H9 (cell line): Measurements from ENCODE around the gene SUPT3H. TPM values are rescaled to one million over a fixed set of nuclear protein-coding genes. Genes with fewer than 3 reads are reported as not detected.

Source experiments
- DNase-seq: peaks from one replicate; pipeline ENCODE4 v3.0.0-alpha.2; 2017
- H2AFZ ChIP-seq: one replicate; pipeline ENCODE4 v1.6.1; 2013; ENCODE audit warnings: mild to moderate bottlenecking, low read length, control low read depth, moderate library complexity
- H2AK5ac ChIP-seq: 2 replicates; pipeline ENCODE4 v1.6.1; 2013; ENCODE audit warnings: low read length, control low read depth, mixed read lengths; ENCODE audit not compliant: insufficient read length
- H2BK120ac ChIP-seq: one replicate; pipeline ENCODE4 v1.6.1; 2013; ENCODE audit warnings: low read depth, mild to moderate bottlenecking, low read length, control low read depth, inconsistent platforms; ENCODE audit not compliant: poor library complexity, severe bottlenecking
- H2BK12ac ChIP-seq: 2 replicates; pipeline ENCODE4 v1.6.1; 2013; ENCODE audit warnings: low read length, control low read depth, mixed read lengths, low read depth; ENCODE audit not compliant: insufficient read length
- H2BK15ac ChIP-seq: 2 replicates; pipeline ENCODE4 v1.6.1; 2013; ENCODE audit warnings: low read depth, low read length, control low read depth
- H2BK20ac ChIP-seq: one replicate; pipeline ENCODE4 v1.6.1; 2013; ENCODE audit warnings: low read depth, mild to moderate bottlenecking, low read length, control low read depth, inconsistent platforms; ENCODE audit not compliant: poor library complexity, severe bottlenecking
- H2BK5ac ChIP-seq: 2 replicates; pipeline ENCODE4 v1.6.1; 2013; ENCODE audit warnings: low read length, control low read depth, mixed read lengths; ENCODE audit not compliant: insufficient read length
- H3K14ac ChIP-seq: 2 replicates; pipeline ENCODE4 v1.6.1; 2013; ENCODE audit warnings: low read length, control low read depth; ENCODE audit not compliant: insufficient read depth
- H3K18ac ChIP-seq: 2 replicates; pipeline ENCODE4 v1.6.1; 2013; ENCODE audit warnings: low read depth, mild to moderate bottlenecking, mixed read lengths, low read length, control low read depth; ENCODE audit not compliant: insufficient read length
- H3K23ac ChIP-seq: 2 replicates; pipeline ENCODE4 v1.6.1; 2013; ENCODE audit warnings: low read length, control low read depth, mixed read lengths, low read depth; ENCODE audit not compliant: insufficient read length
- H3K23me2 ChIP-seq: 2 replicates; pipeline ENCODE4 v1.6.1; 2013; ENCODE audit warnings: low read depth, mild to moderate bottlenecking, mixed read lengths, low read length, control low read depth; ENCODE audit not compliant: insufficient read length, poor library complexity, severe bottlenecking
- H3K27ac ChIP-seq: 2 replicates; pipeline ENCODE4 v1.5.1; 2013; ENCODE audit warnings: low read length, control low read depth, mixed read lengths, low read depth; ENCODE audit not compliant: insufficient read length
- H3K27me3 ChIP-seq: 2 replicates; pipeline ENCODE4 v1.6.1; 2013; ENCODE audit warnings: low read length, control low read depth, inconsistent platforms; ENCODE audit not compliant: insufficient read depth
- H3K4ac ChIP-seq: 2 replicates; pipeline ENCODE4 v1.6.1; 2013; ENCODE audit warnings: low read depth, mild to moderate bottlenecking, control low read depth, inconsistent platforms, low read length, moderate library complexity
- H3K4me1 ChIP-seq: 2 replicates; pipeline ENCODE4 v1.6.1; 2013; ENCODE audit warnings: low read length, control low read depth, inconsistent platforms; ENCODE audit not compliant: insufficient read depth
- H3K4me2 ChIP-seq: 2 replicates; pipeline ENCODE4 v1.6.1; 2013; ENCODE audit warnings: low read length, control low read depth, mixed read lengths; ENCODE audit not compliant: insufficient read length, insufficient read depth
- H3K56ac ChIP-seq: 2 replicates; pipeline ENCODE4 v1.6.1; 2013; ENCODE audit warnings: low read depth, mild to moderate bottlenecking, mixed read lengths, low read length, control low read depth; ENCODE audit not compliant: insufficient read length
- H3K79me1 ChIP-seq: 2 replicates; pipeline ENCODE4 v1.6.1; 2013; ENCODE audit warnings: low read depth, mild to moderate bottlenecking, moderate library complexity, low read length, control low read depth, inconsistent platforms; ENCODE audit not compliant: insufficient read depth, poor library complexity, severe bottlenecking
- H3K79me2 ChIP-seq: 2 replicates; pipeline ENCODE4 v1.6.1; 2013; ENCODE audit warnings: low read length, control low read depth, inconsistent platforms; ENCODE audit not compliant: insufficient read depth
- H3K9ac ChIP-seq: 2 replicates; pipeline ENCODE4 v1.6.1; 2013; ENCODE audit warnings: low read length, control low read depth, mixed read lengths; ENCODE audit not compliant: insufficient read length; ENCODE audit errors: extremely low read depth
- H3K9me3 ChIP-seq: one replicate; pipeline ENCODE4 v1.6.1; 2013; ENCODE audit warnings: low read depth, low read length, inconsistent platforms; ENCODE audit not compliant: control insufficient read depth
- H3T11ph ChIP-seq: one replicate; pipeline ENCODE4 v1.6.1; 2013; ENCODE audit warnings: mild to moderate bottlenecking, low read length, control low read depth, inconsistent platforms
- H4K20me1 ChIP-seq: one replicate; pipeline ENCODE4 v1.6.1; 2013; ENCODE audit not compliant: control insufficient read depth, insufficient read length, insufficient read depth
- H4K5ac ChIP-seq: 2 replicates; pipeline ENCODE4 v1.6.1; 2013; ENCODE audit warnings: low read depth, mild to moderate bottlenecking, mixed read lengths, low read length, control low read depth; ENCODE audit not compliant: insufficient read length
- H4K8ac ChIP-seq: replicated peaks from 2 replicates; pipeline ENCODE4 v1.6.1; 2013; ENCODE audit warnings: low read length, control low read depth, mixed read lengths, low read depth; ENCODE audit not compliant: insufficient read length
- H4K91ac ChIP-seq: 2 replicates; pipeline ENCODE4 v1.6.1; 2013; ENCODE audit warnings: low read depth, mild to moderate bottlenecking, moderate library complexity, mixed read lengths, low read length, control low read depth; ENCODE audit not compliant: insufficient read length
- H3K27ac Mint-ChIP-seq, 3 experiments: 2 replicates in 2 of 3; 3 replicates in 1 of 3; pipeline ENCODE4 v1.8.0; 2020 to 2021; ENCODE audit warnings: mixed read lengths in 3 of 3, mild to moderate bottlenecking in 1 of 3, moderate library complexity in 1 of 3
- H3K27me3 Mint-ChIP-seq: 2 replicates; pipeline ENCODE4 v1.8.0; 2021; ENCODE audit warnings: low read depth, mild to moderate bottlenecking, moderate library complexity, mixed read lengths
- H3K36me3 Mint-ChIP-seq, 3 experiments: 2 replicates in 2 of 3; 3 replicates in 1 of 3; pipeline ENCODE4 v1.8.0; 2020 to 2021; ENCODE audit warnings: low read depth in 3 of 3, mixed read lengths in 3 of 3; ENCODE audit not compliant: insufficient read depth in 1 of 3
- H3K4me1 Mint-ChIP-seq, 2 experiments: 2 replicates each; pipeline ENCODE4 v1.8.0; 2020; ENCODE audit warnings: mixed read lengths in 2 of 2
- H3K4me3 Mint-ChIP-seq, 2 experiments: 2 replicates in 1 of 2; 3 replicates in 1 of 2; pipeline ENCODE4 v1.8.0; 2020 to 2021; ENCODE audit warnings: mild to moderate bottlenecking in 2 of 2, mixed read lengths in 2 of 2, moderate library complexity in 1 of 2
- H3K9me3 Mint-ChIP-seq, 2 experiments: 2 replicates in 1 of 2; 3 replicates in 1 of 2; pipeline ENCODE4 v1.8.0; 2020; ENCODE audit warnings: mild to moderate bottlenecking in 2 of 2, mixed read lengths in 2 of 2, moderate library complexity in 1 of 2
- CTCF ChIP-seq: fragments of 200-600 bp; sonication (generic); conservative IDR thresholded peaks from 3 replicates; pipeline ENCODE4 v1.8.0; 2021; ENCODE audit warnings: antibody characterized with exemption, mild to moderate bottlenecking
- WGBS: extraction: QIAGEN DNeasy Blood & Tissue Kit; methylation state at CpG from one replicate; pipeline ENCODE4 v1.1.7; 2013; ENCODE audit warnings: missing lambda C conversion rate, low lambda C conversion rate, mixed read lengths; ENCODE audit not compliant: insufficient read length; ENCODE audit errors: extremely low coverage; 5-methylcytosine and 5-hydroxymethylcytosine counted together
- total RNA-seq: library from RNA; stranded (reverse); gene quantifications from 2 replicates; pipeline ENCODE4 v1.2.1, GENCODE V29; 2021

Gene SUPT3H
- total RNA-seq, 1 experiment from 2014 or later = 22.5 TPM

DNA sequence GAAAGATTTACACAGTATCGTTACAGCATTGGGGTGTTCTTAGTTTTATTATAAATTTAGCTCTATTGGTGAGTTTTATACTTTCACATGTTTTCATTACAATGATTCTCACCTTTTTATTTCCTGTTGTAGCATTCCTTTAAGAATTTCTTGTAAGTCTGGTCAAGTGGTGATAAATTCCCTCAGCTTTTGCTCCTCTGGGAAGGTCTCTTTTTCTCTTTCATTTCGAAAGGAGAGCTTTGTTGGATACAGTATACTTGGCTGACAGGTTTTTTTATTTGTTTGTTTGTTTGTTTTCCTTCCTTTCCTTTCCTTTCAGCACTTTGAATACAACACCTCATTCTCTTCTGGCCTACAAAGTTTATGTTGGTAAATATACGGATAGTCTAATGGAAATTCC is 299.3 kb downstream of the SUPT3H start:
- H3K36me3 Mint-ChIP-seq = peaks cover 4 to 15% (median 10%) of the 10 kb centered on the region in 3 experiments; a peak in 6 of 7 replicates
- H3K27me3 Mint-ChIP-seq = no peaks in the 10 kb centered on the region
- Histone ChIP-seq H3K23ac (no peak overlapping the region), H2BK15ac (no peak overlapping the region), H3K23me2 (no peaks in the 10 kb centered on the region), H3K18ac (no peak overlapping the region), H3K27me3 (no peaks in the 10 kb centered on the region), H2BK20ac (no peak overlapping the region), H2BK120ac (no peak overlapping the region), H4K20me1 (no peaks in the 10 kb centered on the region), H3K4ac (no peak overlapping the region), H2AK5ac (no peak overlapping the region), H3K4me2 (no peak overlapping the region), H3K9me3 (no peaks in the 10 kb centered on the region), H2BK12ac (no peak overlapping the region), H2BK5ac (no peak overlapping the region), H4K8ac (no peak overlapping the region), H2AFZ (no peak overlapping the region), H3K27ac (no peak overlapping the region), H3K4me1 (no peaks in the 10 kb centered on the region), H3K14ac (no peak overlapping the region), H4K91ac (no peak overlapping the region), H3K79me2 (no peaks in the 10 kb centered on the region; the same call in 1 of the 2 replicates), H4K5ac (no peak overlapping the region), H3T11ph (no peak overlapping the region), H3K56ac (no peak overlapping the region), H3K9ac (no peak overlapping the region), H3K79me1 (no peaks in the 10 kb centered on the region)
- H3K9me3 Mint-ChIP-seq = peaks cover 17% of the 10 kb centered on the region in 2 experiments
- TF ChIP-seq CTCF = no peak
- WGBS = no CpG with 5 or more reads among the region's 3 CpGs
- H3K27ac Mint-ChIP-seq = no peak overlapping the region
- no peaks in the 10 kb centered on the region for H3K4me1 Mint-ChIP-seq
- no peak for DNase-seq
- H3K4me3 Mint-ChIP-seq = no peak overlapping the region
